Nephron progenitor cell (in vitro differentiated cells): ENCODE measurements around the gene LAPTM5.

ENCODE experiments used
- DNase-seq: peaks from one replicate; pipeline ENCODE4 v3.0.0; 2021
- H3K27ac Mint-ChIP-seq: 2 replicates; pipeline ENCODE4 v1.8.0; 2021; ENCODE audit warnings: mild to moderate bottlenecking, moderate library complexity, mixed read lengths
- H3K27me3 Mint-ChIP-seq: 2 replicates; pipeline ENCODE4 v1.8.0; 2021; ENCODE audit warnings: mild to moderate bottlenecking, low read depth, mixed read lengths; ENCODE audit not compliant: poor library complexity
- H3K36me3 Mint-ChIP-seq: 2 replicates; pipeline ENCODE4 v1.8.0; 2021; ENCODE audit warnings: low read depth, mixed read lengths
- H3K4me1 Mint-ChIP-seq: 2 replicates; pipeline ENCODE4 v1.8.0; 2021; ENCODE audit warnings: mixed read lengths
- H3K4me3 Mint-ChIP-seq: 2 replicates; pipeline ENCODE4 v1.8.0; 2021; ENCODE audit warnings: mild to moderate bottlenecking, moderate library complexity, mixed read lengths
- H3K9me3 Mint-ChIP-seq: 2 replicates; pipeline ENCODE4 v1.8.0; 2021; ENCODE audit warnings: mild to moderate bottlenecking, moderate library complexity, mixed read lengths
- TF ChIP-seq, protein P1 (sequence below): fragments of 200-600 bp; sonication (generic); IDR thresholded peaks from 2 replicates; pipeline ENCODE4 v1.5.0; 2021; ENCODE audit warnings: antibody characterized with exemption

Gene LAPTM5

GRCh38 chr1:30757352-30758120, at the start of gene LAPTM5:
TSS of gene LAPTM5 (minus strand) at chr1:30757774. CDS start at chr1:30757745, 29 bp downstream.
- TF ChIP-seq, protein P1, sequence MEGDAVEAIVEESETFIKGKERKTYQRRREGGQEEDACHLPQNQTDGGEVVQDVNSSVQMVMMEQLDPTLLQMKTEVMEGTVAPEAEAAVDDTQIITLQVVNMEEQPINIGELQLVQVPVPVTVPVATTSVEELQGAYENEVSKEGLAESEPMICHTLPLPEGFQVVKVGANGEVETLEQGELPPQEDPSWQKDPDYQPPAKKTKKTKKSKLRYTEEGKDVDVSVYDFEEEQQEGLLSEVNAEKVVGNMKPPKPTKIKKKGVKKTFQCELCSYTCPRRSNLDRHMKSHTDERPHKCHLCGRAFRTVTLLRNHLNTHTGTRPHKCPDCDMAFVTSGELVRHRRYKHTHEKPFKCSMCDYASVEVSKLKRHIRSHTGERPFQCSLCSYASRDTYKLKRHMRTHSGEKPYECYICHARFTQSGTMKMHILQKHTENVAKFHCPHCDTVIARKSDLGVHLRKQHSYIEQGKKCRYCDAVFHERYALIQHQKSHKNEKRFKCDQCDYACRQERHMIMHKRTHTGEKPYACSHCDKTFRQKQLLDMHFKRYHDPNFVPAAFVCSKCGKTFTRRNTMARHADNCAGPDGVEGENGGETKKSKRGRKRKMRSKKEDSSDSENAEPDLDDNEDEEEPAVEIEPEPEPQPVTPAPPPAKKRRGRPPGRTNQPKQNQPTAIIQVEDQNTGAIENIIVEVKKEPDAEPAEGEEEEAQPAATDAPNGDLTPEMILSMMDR = no peak
- H3K9me3 Mint-ChIP-seq = no peaks in the 10 kb centered on the region
- peaks cover 7% of the 10 kb centered on the region for H3K27me3 Mint-ChIP-seq
- no peaks in the 10 kb centered on the region for H3K36me3 Mint-ChIP-seq
- H3K4me3 Mint-ChIP-seq = no peak within 1 kb of the TSS
- DNase-seq = no peak
- H3K4me1 Mint-ChIP-seq = peaks cover 69% of the 10 kb centered on the region
- peak within 1 kb of the TSS; percentile 69 for H3K27ac Mint-ChIP-seq

- Mint-ChIP-seq H3K9me3 (no peaks in the 10 kb centered on the region), H3K27ac (no peak overlapping the region), H3K27me3 (peaks cover 36% of the 10 kb centered on the region), H3K36me3 (no peaks in the 10 kb centered on the region), H3K4me3 (no peak overlapping the region), H3K4me1 (peaks cover 63% of the 10 kb centered on the region)
- no peak for DNase-seq
- TF ChIP-seq, protein P1 = no peak
Measured at GRCh38 chr1:30806381-30807317, 49.1 kb upstream of the LAPTM5 start.

GRCh38 chr1:30805304-30806003, 47.9 kb upstream of the LAPTM5 start:
- H3K4me3 Mint-ChIP-seq = peak overlapping the region; percentile 11
- no peaks in the 10 kb centered on the region for H3K36me3 Mint-ChIP-seq
- no peak overlapping the region for H3K27ac Mint-ChIP-seq
- peaks cover 32% of the 10 kb centered on the region for H3K27me3 Mint-ChIP-seq
- H3K4me1 Mint-ChIP-seq = peaks cover 75% of the 10 kb centered on the region
- TF ChIP-seq, protein P1 = no peak
- no peak for DNase-seq
- H3K9me3 Mint-ChIP-seq = no peaks in the 10 kb centered on the region

- Mint-ChIP-seq H3K4me3 (no peak overlapping the region), H3K27ac (no peak overlapping the region), H3K9me3 (no peaks in the 10 kb centered on the region), H3K27me3 (peaks cover 32% of the 10 kb centered on the region), H3K36me3 (no peaks in the 10 kb centered on the region), H3K4me1 (peaks cover 77% of the 10 kb centered on the region)
- no peak for DNase-seq
- TF ChIP-seq, protein P1 = no peak
Measured at GRCh38 chr1:30804822-30805221, 47.2 kb upstream of the LAPTM5 start.

GRCh38 chr1:30804352-30804751, 46.8 kb upstream of the LAPTM5 start:
- H3K27me3 Mint-ChIP-seq = peaks cover 28% of the 10 kb centered on the region
- H3K4me3 Mint-ChIP-seq = no peak overlapping the region
- no peaks in the 10 kb centered on the region for H3K36me3 Mint-ChIP-seq
- H3K4me1 Mint-ChIP-seq = peaks cover 76% of the 10 kb centered on the region
- H3K9me3 Mint-ChIP-seq = no peaks in the 10 kb centered on the region
- no peak for DNase-seq
- H3K27ac Mint-ChIP-seq = no peak overlapping the region
- TF ChIP-seq, protein P1 = no peak
